CD4-positive, alpha-beta T cell treated with Interleukin-6 at 100 ng/mL for 8 hours (primary cell): ENCODE data around the gene ARPC2.

Experiments
- DNase-seq: peaks from one replicate; pipeline ENCODE4 v3.0.0-alpha.2; 2020; ENCODE audit warnings: mixed read lengths, low spot score

ARPC2 gene

GRCh38 chr2:218289639-218290315 lies 72.8 kb downstream of the ARPC2 start:
- DNase-seq = no peak

- DNase-seq = peak; percentile 53
These were observed 73.6 kb downstream of the ARPC2 start for GRCh38 chr2:218290316-218291261.

- no peak for DNase-seq
These were observed 74.5 kb downstream of the ARPC2 start for GRCh38 chr2:218291318-218292047.

GRCh38 chr2:218292048-218293014 lies 75.3 kb downstream of the ARPC2 start, which contains the start of gene TMBIM1:
Gene TMBIM1, minus strand, starts transcription at chr2:218292503. Its CDS starts 10,362 bp downstream, at chr2:218282141.
- peak; percentile 74 for DNase-seq

GRCh38 chr2:218293715-218294429 lies 76.9 kb downstream of the ARPC2 start:
- no peak for DNase-seq

GRCh38 chr2:218294430-218295022 lies 77.5 kb downstream of the ARPC2 start:
- no peak for DNase-seq

- no peak for DNase-seq
These were observed 78.0 kb downstream of the ARPC2 start for GRCh38 chr2:218295029-218295428.

GRCh38 chr2:218296200-218296599 lies 79.2 kb downstream of the ARPC2 start:
- no peak for DNase-seq

- DNase-seq = no peak
These were observed 79.9 kb downstream of the ARPC2 start for GRCh38 chr2:218296847-218297246.

GRCh38 chr2:218298314-218298875 lies 81.4 kb downstream of the ARPC2 start:
- DNase-seq = no peak

GRCh38 chr2:218300141-218300540 lies 83.2 kb downstream of the ARPC2 start:
- DNase-seq = no peak

- peak; percentile 88 for DNase-seq
These were observed 84.3 kb downstream of the ARPC2 start for GRCh38 chr2:218301176-218301819.
